ENCODE measurements around the gene ARID3C. TPM values are rescaled to one million over a fixed set of nuclear protein-coding genes. Genes with fewer than 3 reads are reported as not detected.

Gene ARID3C
- total RNA-seq, 2 donors from 2014 or later, result not detected

- Histone ChIP-seq H3K36me3 (replicated peaks in 1 of 2; ENCODE audit: insufficient read depth in 1 of 2, low read depth in 2 of 2) (no peaks in the 10 kb centered on the region), H3K4me1 (peaks cover 28% of the 10 kb centered on the region), H3K27ac (peak overlapping the region; percentile 71 to 84 (median 79)), H3K4me3 (peak overlapping the region; percentile 32 to 48), H3K27me3 (no peaks in the 10 kb centered on the region), H3K9me3 (no peaks in the 10 kb centered on the region)
- ATAC-seq, result no peak
- 9 to 13% methylated on average over 8 to 23 of the region's 23 CpGs for WGBS, 2 donors
- DNase-seq, result peak in 2 of 4 donors; percentile 52 to 57
- intact Hi-C loops (cut with DNase I), result no loop called here
- no peak for TF ChIP-seq CTCF (IDR thresholded peaks at IDR 0.05)
These were observed 8.0 kb upstream of the ARID3C start for GRCh38 chr9:34636791-34637355.

GRCh38 chr9:34635556-34635955 is 6.7 kb upstream of the ARID3C start:
- intact Hi-C loops (cut with DNase I), result no loop called here
- Histone ChIP-seq H3K4me3 (no peak overlapping the region), H3K36me3 (replicated peaks in 1 of 2; ENCODE audit: insufficient read depth in 1 of 2, low read depth in 2 of 2) (no peaks in the 10 kb centered on the region), H3K4me1 (peaks cover 28% of the 10 kb centered on the region), H3K9me3 (no peaks in the 10 kb centered on the region), H3K27ac (no peak overlapping the region), H3K27me3 (no peaks in the 10 kb centered on the region)
- WGBS, 2 donors, result 92 to 95% methylated on average over 14 of the region's 14 CpGs
- TF ChIP-seq CTCF (IDR thresholded peaks at IDR 0.05) (no peak), POLR2A (IDR thresholded peaks at IDR 0.05) (no peak)
- ATAC-seq (no peak), DNase-seq (no peak)

GRCh38 chr9:34634551-34635248 is 5.8 kb upstream of the ARID3C start:
- no peak for TF ChIP-seq POLR2A (IDR thresholded peaks at IDR 0.05)
- TF ChIP-seq CTCF (IDR thresholded peaks at IDR 0.05), result no peak
- DNase-seq, result no peak
- intact Hi-C loops (cut with DNase I), result no loop called here
- H3K4me3 ChIP-seq, result no peak overlapping the region
- whole genome bisulfite sequencing, 2 donors, result 84 to 96% methylated on average over 3 of the region's 3 CpGs
- H3K27me3 ChIP-seq, result no peaks in the 10 kb centered on the region
- H3K4me1 ChIP-seq, result peaks cover 28% of the 10 kb centered on the region
- no peaks in the 10 kb centered on the region for H3K36me3 ChIP-seq (replicated peaks in 1 of 2; ENCODE audit: insufficient read depth in 1 of 2, low read depth in 2 of 2)
- H3K27ac ChIP-seq, result no peak overlapping the region
- no peaks in the 10 kb centered on the region for H3K9me3 ChIP-seq
- no peak for ATAC-seq

GRCh38 chr9:34633851-34634550 is 5.1 kb upstream of the ARID3C start:
- no peaks in the 10 kb centered on the region for H3K36me3 ChIP-seq (replicated peaks in 1 of 2; ENCODE audit: insufficient read depth in 1 of 2, low read depth in 2 of 2)
- H3K9me3 ChIP-seq, result no peaks in the 10 kb centered on the region
- DNase-seq (peak; percentile 68 to 72 (median 70)), ATAC-seq (peak; percentile 31)
- H3K4me1 ChIP-seq, result peaks cover 32% of the 10 kb centered on the region
- no peak for TF ChIP-seq POLR2A (IDR thresholded peaks at IDR 0.05)
- peak; percentile 53 to 84 (median 78) for TF ChIP-seq CTCF (IDR thresholded peaks at IDR 0.05)
- no peak overlapping the region for H3K27ac ChIP-seq
- no peak overlapping the region for H3K4me3 ChIP-seq
- 5 to 20% methylated on average over 3 of the region's 3 CpGs for WGBS, 2 donors
- H3K27me3 ChIP-seq, result no peaks in the 10 kb centered on the region
- intact Hi-C loops (cut with DNase I), result no loop called here

Measured in body of pancreas (tissue), 4 donors.